Adrenal gland (tissue), 12 donors: ENCODE results near the gene BSND. TPM values are rescaled to one million over a fixed set of nuclear protein-coding genes. Genes with fewer than 3 reads are reported as not detected.

ENCODE experiments used
- DNase-seq, 7 donors: peaks; one replicate each; pipeline ENCODE4 v3.0.0-alpha.2; 2019 to 2020
- H3K27ac ChIP-seq, 5 donors: fragments of 200-600 bp; sonication (generic) in 4 of 5; 1 replicate in 3 of 5; 2 replicates in 2 of 5; pipeline versions ENCODE4 v1.5.1 to v1.8.0; 2016 to 2020; ENCODE audit warnings: mild to moderate bottlenecking in 1 of 5
- H3K27me3 ChIP-seq: fragments of 200-600 bp; 2 replicates; pipeline ENCODE4 v1.8.0; 2021
- H3K36me3 ChIP-seq, 2 donors: fragments of 200-600 bp; replicated peaks in 1 of 2; 1 replicate in 1 of 2; 2 replicates in 1 of 2; pipeline versions ENCODE4 v1.5.1 to v1.8.0; 2018 to 2022
- H3K4me1 ChIP-seq, 2 donors: fragments of 200-600 bp; replicated peaks in 1 of 2; 1 replicate in 1 of 2; 2 replicates in 1 of 2; pipeline versions ENCODE4 v1.5.1 to v1.8.0; 2018 to 2021
- H3K4me3 ChIP-seq, 4 donors: fragments of 200-600 bp; sonication (generic) in 3 of 4; one replicate each; pipeline ENCODE4 v1.5.1; 2016 to 2018
- H3K9me3 ChIP-seq, 3 donors: fragments of 200-600 bp; sonication (generic) in 1 of 3; replicated peaks in 1 of 3; 1 replicate in 2 of 3; 2 replicates in 1 of 3; pipeline versions ENCODE4 v1.5.1 to v1.8.0; 2016 to 2021
- POLR2A ChIP-seq, 2 donors: fragments of 450-650 bp; IDR thresholded peaks; one replicate each; pipeline ENCODE4 v1.6.1; 2017; ENCODE audit warnings: antibody characterized with exemption in 2 of 2, mild to moderate bottlenecking in 2 of 2, moderate library complexity in 1 of 2
- WGBS, 4 donors: extraction: QIAGEN DNeasy Blood & Tissue Kit in 2 of 4; methylation state at CpG; one replicate each; pipeline versions ENCODE4 v1.1.5 to v1.1.7; 2013 to 2017; 5-methylcytosine and 5-hydroxymethylcytosine counted together
- intact Hi-C, 2 donors: fragments of 100-400 bp; cut with DNase I; formaldehyde crosslinking; loops; one replicate each; pipeline versions ENCODE4 v1.14.1 to v1.15.0; 2022 to 2023
- polyA plus RNA-seq, 3 donors: library from polyadenylated mRNA; stranded (reverse); fragments of 200-250 nt in 2 of 3; fragments of 350-450 nt in 1 of 3; fragmentation: Illumina TruSeq in 1 of 3; extraction: RNeasy Lipid Tissue Mini Kit (QIAGEN cat#74804) in 1 of 3; gene quantifications; one replicate each; pipeline ENCODE4 v1.2.3, GENCODE V29; 2013 to 2014
- total RNA-seq, 9 donors: library from RNA; depleted of rRNA in 4 of 9; stranded (reverse); fragments of >200 nt in 4 of 9; fragments of 120-200 nt in 1 of 9; fragmentation: NEBNext Ultra II Directional in 1 of 9; extraction: Animal tissue kit (Norgen Biotek cat#: 25700) in 1 of 9; gene quantifications; one replicate each; pipeline versions ENCODE4 v1.1.0 to v1.2.4, GENCODE V29; 2013 to 2023
- TF ChIP-seq, protein P1 (sequence below), 6 experiments: fragments of 450-650 bp in 4 of 6; fragments of 200-600 bp in 2 of 6; sonication (generic) in 1 of 6; IDR thresholded peaks; 1 replicate in 5 of 6; 2 replicates in 1 of 6; pipeline versions ENCODE4 v1.5.1 to v1.8.0; 2016 to 2021; ENCODE audit warnings: antibody characterized with exemption in 6 of 6, mild to moderate bottlenecking in 2 of 6, moderate library complexity in 1 of 6
- donor health status: healthy with polysubstance abuse.
- donor health status: Bipolar disorder and iron deficiency.
- donor health status: DM: yes; HTN: yes; CAD: no.
- donor health status: DM: no; HTN: no; CAD: no.
- donor health status: DM: no; HTN: no; CAD: no.
- donor health status: DM: yes; HTN: yes; CAD: no.

The BSND gene
- total and polyA plus RNA-seq, 12 donors = 0.04 to 0.44 (median 0.08) TPM; not detected in 9

DNA sequence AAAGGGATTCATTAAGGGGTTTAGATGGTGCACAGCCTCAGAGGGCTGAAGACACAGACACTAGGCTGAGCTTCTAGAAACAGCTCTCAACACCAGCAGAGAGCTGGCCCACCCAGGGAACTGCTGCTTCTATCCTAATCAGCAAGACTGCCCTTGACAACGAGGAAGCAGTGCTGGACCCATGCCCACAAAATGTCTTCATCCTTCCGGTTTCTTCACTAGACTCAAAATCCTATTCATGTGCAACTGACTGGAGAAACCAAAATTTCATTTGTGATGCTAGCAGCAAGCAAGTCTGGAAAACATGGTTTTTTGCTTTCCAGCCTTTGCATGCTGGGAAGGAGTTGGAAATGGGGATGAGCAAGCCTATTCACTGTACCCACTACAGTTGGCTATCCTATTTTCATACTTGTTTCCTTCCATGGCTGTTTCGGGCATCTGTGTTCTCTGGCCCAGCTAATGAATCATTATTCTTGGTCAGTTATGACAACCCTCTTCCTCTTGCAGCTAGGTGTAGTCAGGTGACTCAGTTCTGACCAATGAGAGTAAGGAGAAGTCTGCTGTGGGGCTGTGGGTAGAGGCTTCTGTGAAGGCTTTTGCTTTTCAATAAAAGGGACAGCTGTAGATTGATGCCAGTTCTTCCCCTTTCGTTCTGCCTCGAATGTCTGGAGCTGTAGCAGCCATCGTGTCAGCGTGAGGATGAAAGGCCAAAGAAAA is 33.0 kb upstream of the BSND start:
- H3K4me1 ChIP-seq = peaks cover 0 to 6% of the 10 kb centered on the region in 2 donors
- peak overlapping the region in 1 of 5 donors; percentile 68 for H3K27ac ChIP-seq
- no peaks in the 10 kb centered on the region for H3K27me3 ChIP-seq
- TF ChIP-seq POLR2A (IDR thresholded peaks at IDR 0.05) = no peak
- TF ChIP-seq, protein P1, sequence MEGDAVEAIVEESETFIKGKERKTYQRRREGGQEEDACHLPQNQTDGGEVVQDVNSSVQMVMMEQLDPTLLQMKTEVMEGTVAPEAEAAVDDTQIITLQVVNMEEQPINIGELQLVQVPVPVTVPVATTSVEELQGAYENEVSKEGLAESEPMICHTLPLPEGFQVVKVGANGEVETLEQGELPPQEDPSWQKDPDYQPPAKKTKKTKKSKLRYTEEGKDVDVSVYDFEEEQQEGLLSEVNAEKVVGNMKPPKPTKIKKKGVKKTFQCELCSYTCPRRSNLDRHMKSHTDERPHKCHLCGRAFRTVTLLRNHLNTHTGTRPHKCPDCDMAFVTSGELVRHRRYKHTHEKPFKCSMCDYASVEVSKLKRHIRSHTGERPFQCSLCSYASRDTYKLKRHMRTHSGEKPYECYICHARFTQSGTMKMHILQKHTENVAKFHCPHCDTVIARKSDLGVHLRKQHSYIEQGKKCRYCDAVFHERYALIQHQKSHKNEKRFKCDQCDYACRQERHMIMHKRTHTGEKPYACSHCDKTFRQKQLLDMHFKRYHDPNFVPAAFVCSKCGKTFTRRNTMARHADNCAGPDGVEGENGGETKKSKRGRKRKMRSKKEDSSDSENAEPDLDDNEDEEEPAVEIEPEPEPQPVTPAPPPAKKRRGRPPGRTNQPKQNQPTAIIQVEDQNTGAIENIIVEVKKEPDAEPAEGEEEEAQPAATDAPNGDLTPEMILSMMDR (IDR thresholded peaks at IDR 0.05) = no peak
- WGBS, 4 donors = 27 to 39% (median 31%) methylated on average over 6 to 7 of the region's 7 CpGs
- H3K4me3 ChIP-seq = peak overlapping the region in 1 of 4 donors; percentile 3
- peak; percentile 66 to 96 (median 89) for DNase-seq
- intact Hi-C loops = no loop called here
- no peaks in the 10 kb centered on the region for H3K36me3 ChIP-seq
- H3K9me3 ChIP-seq = no peaks in the 10 kb centered on the region

DNA sequence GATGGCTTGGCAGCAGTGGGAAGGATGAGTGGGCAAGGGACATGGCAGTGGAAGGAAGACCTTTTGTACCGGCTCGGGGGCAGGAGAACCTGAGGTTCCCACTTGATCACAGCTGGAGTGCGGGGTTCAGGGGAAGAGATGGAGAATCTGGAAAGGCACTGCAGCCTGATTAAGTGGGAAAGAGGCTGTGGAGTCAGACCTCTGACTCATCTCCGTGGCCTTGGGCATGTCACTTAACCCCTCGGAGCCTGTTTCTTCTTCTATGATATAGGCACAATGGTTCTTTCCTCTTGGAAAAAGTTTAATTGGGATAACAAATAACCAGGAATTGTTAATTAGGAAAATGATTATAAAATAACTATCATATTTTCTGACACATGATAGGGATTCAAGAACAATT is 31.4 kb upstream of the BSND start:
- no peaks in the 10 kb centered on the region for H3K36me3 ChIP-seq
- intact Hi-C loops = no loop called here
- TF ChIP-seq POLR2A (IDR thresholded peaks at IDR 0.05) = no peak
- TF ChIP-seq, protein P1 (IDR thresholded peaks at IDR 0.05) = no peak
- peaks cover 0 to 6% of the 10 kb centered on the region in 2 donors for H3K4me1 ChIP-seq
- no peak overlapping the region for H3K27ac ChIP-seq
- no peaks in the 10 kb centered on the region for H3K27me3 ChIP-seq
- H3K9me3 ChIP-seq = no peaks in the 10 kb centered on the region
- DNase-seq = peak in 3 of 7 donors; percentile 55 to 68 (median 61)
- H3K4me3 ChIP-seq = no peak overlapping the region
- 48 to 59% (median 52%) methylated on average over 5 of the region's 5 CpGs for WGBS, 4 donors

- Histone ChIP-seq H3K9me3 (no peaks in the 10 kb centered on the region), H3K4me3 (no peak overlapping the region), H3K27ac (no peak overlapping the region), H3K4me1 (peaks cover 4 to 14% of the 10 kb centered on the region in 2 donors), H3K36me3 (no peaks in the 10 kb centered on the region), H3K27me3 (no peaks in the 10 kb centered on the region)
- peak in 2 of 7 donors; percentile 9 to 20 for DNase-seq
- 67 to 75% (median 71%) methylated on average over 4 of the region's 4 CpGs for WGBS, 4 donors
- intact Hi-C loops = no loop called here
- TF ChIP-seq, protein P1 (IDR thresholded peaks at IDR 0.05) = no peak
- TF ChIP-seq POLR2A (IDR thresholded peaks at IDR 0.05) = no peak
Measured at GRCh38 chr1:54968551-54968950, 30.2 kb upstream of the BSND start.

- Histone ChIP-seq H3K27me3 (no peaks in the 10 kb centered on the region), H3K27ac (no peak overlapping the region), H3K4me3 (no peak overlapping the region), H3K4me1 (peaks cover 4 to 16% of the 10 kb centered on the region in 2 donors), H3K36me3 (no peaks in the 10 kb centered on the region), H3K9me3 (no peaks in the 10 kb centered on the region)
- DNase-seq = peak in 2 of 7 donors; percentile 11 to 17
- 80 to 100% (median 93%) methylated on average over 1 of the region's 1 CpG for WGBS, 4 donors
- intact Hi-C loops = no loop called here
- TF ChIP-seq, protein P1 (IDR thresholded peaks at IDR 0.05) = no peak
- no peak for TF ChIP-seq POLR2A (IDR thresholded peaks at IDR 0.05)
Measured at GRCh38 chr1:54969879-54970278, 28.9 kb upstream of the BSND start.
